Activated naive CD4-positive, alpha-beta T cell treated with anti-CD3 and anti-CD28 coated beads, Interleukin-2, amount 50 U/mL, for 72 hours (primary cell): ENCODE results near the gene CYP1A2. TPM values are rescaled to one million over a fixed set of nuclear protein-coding genes. Genes with fewer than 3 reads are reported as not detected.
"Not testable (repeated sequence)": the region's sequence is repeated elsewhere in the genome, so short reads cannot be mapped to it uniquely, and the experiment has no call there.

Source experiments
- ATAC-seq, 2 donors: fragments of 150-1000 bp; cut with Tn5 transposase; 2 replicates each; pipeline ENCODE4 v1.10.0; 2021; ENCODE audit warnings: mild to moderate bottlenecking in 2 of 2, moderate library complexity in 2 of 2
- DNase-seq, 2 donors: peaks; one replicate each; pipeline ENCODE4 v3.0.0; 2021 to 2022; ENCODE audit warnings: low spot score in 2 of 2
- H3K27ac Mint-ChIP-seq, 2 donors: one replicate each; pipeline ENCODE4 v1.8.0; 2022; ENCODE audit warnings: mild to moderate bottlenecking in 2 of 2, mixed read lengths in 2 of 2
- H3K36me3 Mint-ChIP-seq, 2 donors: one replicate each; pipeline ENCODE4 v1.8.0; 2022; ENCODE audit warnings: mixed read lengths in 2 of 2
- H3K9me3 Mint-ChIP-seq, 2 donors: one replicate each; pipeline ENCODE4 v1.8.0; 2022; ENCODE audit warnings: mixed read lengths in 2 of 2
- total RNA-seq, 2 donors: library from RNA; stranded (reverse); gene quantifications; one replicate each; pipeline ENCODE4 v1.2.3, GENCODE V29; 2022

The CYP1A2 gene
- total RNA-seq, 2 donors from 2014 or later = not detected

DNA sequence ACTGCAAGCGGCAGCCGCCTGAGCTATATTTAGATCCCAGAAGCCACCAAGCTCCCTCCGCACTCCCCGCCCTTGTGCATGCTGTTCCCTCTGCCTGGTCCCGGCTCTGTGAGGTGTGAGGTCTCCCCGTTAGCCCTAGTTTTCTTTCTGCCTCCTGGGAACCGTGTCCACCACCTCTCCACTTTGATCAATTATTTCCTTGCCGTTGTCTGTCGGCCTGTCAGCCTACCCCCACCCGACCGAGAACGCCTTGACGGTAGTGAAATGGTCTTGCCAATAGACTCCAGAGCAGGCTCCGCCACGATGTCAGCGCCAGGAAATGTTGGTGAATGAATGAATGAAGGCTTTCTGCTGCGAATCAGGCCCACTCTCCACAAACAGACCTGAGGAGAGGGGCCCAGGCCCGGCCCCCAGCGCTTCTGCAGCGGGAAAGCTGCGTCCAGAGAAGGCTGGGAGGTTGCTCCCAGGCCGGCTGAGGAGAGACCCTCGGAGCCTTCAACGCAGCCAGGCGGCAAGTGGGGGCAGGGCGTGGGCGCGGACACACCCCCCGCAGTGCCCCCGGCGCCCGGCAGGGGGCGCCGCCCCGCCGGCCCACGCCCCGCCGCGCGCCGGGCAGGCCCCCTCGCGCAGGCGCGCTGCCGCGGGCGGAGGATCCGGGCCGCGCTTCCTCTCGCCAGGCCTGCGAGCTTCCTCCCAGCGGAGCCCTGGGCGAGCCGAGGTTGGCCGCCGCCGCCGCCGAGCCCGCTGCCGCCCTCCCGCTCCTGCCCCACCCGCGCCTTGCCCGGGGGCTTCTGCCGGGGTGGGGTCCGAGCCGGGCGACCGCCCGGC, 33.0 kb downstream of the CYP1A2 start, which contains the start of gene CSK:
Gene CSK, plus strand, starts transcription at position 650 of the 828 bp plus-strand sequence. CDS start 16,218 bp downstream, outside the sequence.
- DNase-seq (peak; percentile 86), ATAC-seq (peak; percentile 41 to 67)
- H3K27ac Mint-ChIP-seq = peak within 1 kb of the TSS; percentile 88 to 95
- peaks cover 44 to 48% of the 10 kb centered on the region in 2 donors for H3K36me3 Mint-ChIP-seq
- H3K9me3 Mint-ChIP-seq = no peaks in the 10 kb centered on the region

- DNase-seq = no peak
- H3K27ac Mint-ChIP-seq = peak overlapping the region; percentile 88 to 94
- H3K9me3 Mint-ChIP-seq = no peaks in the 10 kb centered on the region
- H3K36me3 Mint-ChIP-seq = peaks cover 45 to 53% of the 10 kb centered on the region in 2 donors
- ATAC-seq = peak; percentile 6 to 29
Observed at GRCh38 chr15:74782259-74783071, 33.8 kb downstream of the CYP1A2 start.

DNA sequence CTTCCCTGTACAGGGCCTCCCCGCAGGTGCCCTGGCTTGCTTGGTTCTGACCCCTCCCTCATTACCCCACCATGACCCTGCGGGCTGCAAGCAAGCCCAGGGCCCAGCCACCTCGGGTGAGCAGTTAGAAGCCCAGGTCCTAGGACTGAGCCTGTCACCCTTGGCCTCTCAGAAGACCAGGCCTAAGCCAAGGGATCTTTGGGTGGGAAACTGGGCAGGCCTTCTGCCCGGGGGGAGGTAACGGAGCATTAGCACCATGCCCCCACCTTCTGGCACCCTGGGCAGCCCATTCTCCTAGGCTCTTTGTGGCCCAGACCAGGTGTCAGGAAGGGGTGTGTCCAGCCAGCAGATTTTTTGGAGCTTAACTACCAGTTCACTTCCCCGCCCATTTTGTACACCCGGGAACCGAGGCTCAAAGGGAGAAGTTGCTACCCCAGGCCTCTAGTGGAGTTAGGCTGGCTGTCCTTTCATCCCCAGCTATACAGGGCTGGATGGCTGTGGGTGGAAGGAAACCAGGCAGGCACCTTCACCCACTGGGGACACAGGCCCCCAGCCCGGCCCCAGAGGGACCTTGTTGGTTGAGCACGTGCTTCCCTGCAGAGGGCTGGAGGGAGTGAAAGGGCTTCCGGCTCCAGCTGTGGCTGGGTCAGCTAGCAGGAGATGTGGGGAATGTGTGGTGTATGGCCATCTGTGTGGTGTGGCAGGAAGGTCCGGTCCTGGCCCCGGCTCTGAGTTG, 34.6 kb downstream of the CYP1A2 start:
- peak overlapping the region; percentile 88 to 94 for H3K27ac Mint-ChIP-seq
- H3K9me3 Mint-ChIP-seq = no peaks in the 10 kb centered on the region
- peaks cover 45 to 60% of the 10 kb centered on the region in 2 donors for H3K36me3 Mint-ChIP-seq
- ATAC-seq (no peak), DNase-seq (no peak)

GRCh38 chr15:74783808-74784175, 35.1 kb downstream of the CYP1A2 start:
- DNase-seq (no peak), ATAC-seq (no peak)
- Mint-ChIP-seq H3K27ac (peak overlapping the region; percentile 88 to 94), H3K9me3 (no peaks in the 10 kb centered on the region), H3K36me3 (peaks cover 50 to 66% of the 10 kb centered on the region in 2 donors)

- Mint-ChIP-seq H3K36me3 (peaks cover 50 to 74% of the 10 kb centered on the region in 2 donors), H3K27ac (peak overlapping the region; percentile 94 to 99), H3K9me3 (no peaks in the 10 kb centered on the region)
- no peak for ATAC-seq
- no peak for DNase-seq
Observed at GRCh38 chr15:74784426-74785193, 36.0 kb downstream of the CYP1A2 start.

- DNase-seq (no peak), ATAC-seq (peak in 1 of 2 donors; percentile 12)
- H3K27ac Mint-ChIP-seq = peak overlapping the region; percentile 94 to 99
- peaks cover 50 to 80% of the 10 kb centered on the region in 2 donors for H3K36me3 Mint-ChIP-seq
- no peaks in the 10 kb centered on the region for H3K9me3 Mint-ChIP-seq
Observed at GRCh38 chr15:74785194-74786032, 36.8 kb downstream of the CYP1A2 start.

DNA sequence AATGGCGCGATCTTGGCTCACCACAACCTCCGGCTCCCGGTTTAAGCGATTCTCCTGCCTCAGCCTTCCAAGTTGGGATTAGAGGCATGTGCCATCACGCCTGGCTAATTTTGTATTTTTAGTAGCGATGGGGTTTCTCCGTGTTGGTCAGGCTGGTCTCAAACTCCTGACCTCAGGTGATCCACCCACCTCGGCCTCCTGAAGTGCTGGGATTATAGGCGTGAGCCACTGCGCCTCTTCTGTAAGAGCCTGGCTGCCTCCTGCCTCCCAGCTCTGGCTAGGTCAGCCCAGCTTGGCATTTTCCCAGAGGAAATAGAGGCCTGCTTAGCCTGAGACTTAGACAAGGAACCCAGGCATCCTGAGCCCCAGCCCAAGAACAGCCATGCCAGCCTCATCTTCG, 37.4 kb downstream of the CYP1A2 start:
- not testable (repeated sequence) for DNase-seq, H3K9me3 Mint-ChIP-seq, ATAC-seq
- Mint-ChIP-seq H3K36me3 (peaks cover 48 to 83% of the 10 kb centered on the region in 2 donors), H3K27ac (peak overlapping the region; percentile 94 to 99)

GRCh38 chr15:74786551-74787165, 38.0 kb downstream of the CYP1A2 start:
- DNase-seq (peak in 1 of 2 donors; percentile 78), ATAC-seq (peak in 1 of 2 donors; percentile 2)
- H3K9me3 Mint-ChIP-seq = no peaks in the 10 kb centered on the region
- peaks cover 48 to 84% of the 10 kb centered on the region in 2 donors for H3K36me3 Mint-ChIP-seq
- peak overlapping the region; percentile 94 to 99 for H3K27ac Mint-ChIP-seq

- peak; percentile 68 to 84 for ATAC-seq
- Mint-ChIP-seq H3K36me3 (peaks cover 53 to 90% of the 10 kb centered on the region in 2 donors), H3K9me3 (no peaks in the 10 kb centered on the region), H3K27ac (peak overlapping the region; percentile 94 to 99)
- DNase-seq = peak; percentile 82 to 91
Observed at GRCh38 chr15:74787251-74788041, 38.8 kb downstream of the CYP1A2 start.

- ATAC-seq (peak in 1 of 2 donors; percentile 0), DNase-seq (no peak)
- H3K36me3 Mint-ChIP-seq = peaks cover 47 to 83% of the 10 kb centered on the region in 2 donors
- H3K27ac Mint-ChIP-seq = peak overlapping the region; percentile 94 to 99
- H3K9me3 Mint-ChIP-seq = no peaks in the 10 kb centered on the region
Observed at GRCh38 chr15:74788042-74788682, 39.5 kb downstream of the CYP1A2 start.

GRCh38 chr15:74788683-74789151, 40.1 kb downstream of the CYP1A2 start:
- H3K27ac Mint-ChIP-seq = peak overlapping the region; percentile 94 to 99
- DNase-seq = peak in 1 of 2 donors; percentile 81

GRCh38 chr15:74789171-74789631, 40.6 kb downstream of the CYP1A2 start:
- no peak for ATAC-seq
- Mint-ChIP-seq H3K9me3 (no peaks in the 10 kb centered on the region), H3K36me3 (peaks cover 38 to 73% of the 10 kb centered on the region in 2 donors), H3K27ac (peak overlapping the region; percentile 94 to 99)
- no peak for DNase-seq

More at GRCh38 chr15:74788683-74789151, 40.1 kb downstream of the CYP1A2 start:
- Mint-ChIP-seq H3K9me3 (no peaks in the 10 kb centered on the region), H3K36me3 (peaks cover 42 to 78% of the 10 kb centered on the region in 2 donors)
- peak; percentile 21 to 52 for ATAC-seq

DNA sequence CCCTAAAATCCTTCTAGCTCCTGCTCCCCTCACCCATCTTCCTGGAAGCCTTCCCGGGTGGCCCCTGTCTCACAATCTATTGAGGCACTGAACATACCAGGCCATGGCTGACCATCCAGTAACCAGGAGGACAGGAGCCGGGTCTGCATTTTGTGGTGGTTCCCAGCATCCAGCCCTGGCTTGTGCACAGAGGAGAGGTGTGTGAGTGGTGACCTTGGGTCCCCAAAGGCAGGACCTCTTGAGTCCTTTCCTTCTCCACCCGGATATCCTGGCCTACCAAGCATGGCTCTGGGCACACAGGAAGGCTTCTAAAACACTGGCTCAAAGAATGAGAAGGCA, 41.1 kb downstream of the CYP1A2 start:
- ATAC-seq (no peak), DNase-seq (no peak)
- no peaks in the 10 kb centered on the region for H3K9me3 Mint-ChIP-seq
- peaks cover 33 to 68% of the 10 kb centered on the region in 2 donors for H3K36me3 Mint-ChIP-seq
- H3K27ac Mint-ChIP-seq = peak overlapping the region; percentile 94 to 99
